Naive B cell (primary cell): ENCODE measurements around the gene HAVCR2. TPM values are rescaled to one million over a fixed set of nuclear protein-coding genes. Genes with fewer than 3 reads are reported as not detected.
"Not testable (repeated sequence)": the region's sequence is repeated elsewhere in the genome, so short reads cannot be mapped to it uniquely, and the experiment has no call there.

Experiments
- ATAC-seq, 2 donors: fragments of 150-1000 bp; cut with Tn5 transposase; 2 replicates each; pipeline ENCODE4 v1.10.0; 2021; ENCODE audit warnings: low read depth in 2 of 2, mild to moderate bottlenecking in 2 of 2, moderate library complexity in 2 of 2
- DNase-seq: peaks from one replicate; pipeline ENCODE4 v3.0.0; 2022
- H3K27ac Mint-ChIP-seq, 6 donors: one replicate each; pipeline ENCODE4 v1.8.0; 2020 to 2022; ENCODE audit warnings: mild to moderate bottlenecking in 6 of 6, mixed read lengths in 6 of 6, moderate library complexity in 5 of 6, inconsistent platforms in 2 of 6
- H3K27me3 Mint-ChIP-seq, 3 donors: one replicate each; pipeline ENCODE4 v1.8.0; 2021 to 2022; ENCODE audit warnings: mixed read lengths in 3 of 3, mild to moderate bottlenecking in 1 of 3
- H3K36me3 Mint-ChIP-seq, 2 donors: one replicate each; pipeline ENCODE4 v1.8.0; 2020 to 2022; ENCODE audit warnings: mixed read lengths in 2 of 2, inconsistent platforms in 1 of 2, mild to moderate bottlenecking in 1 of 2
- H3K4me1 Mint-ChIP-seq, 3 donors: one replicate each; pipeline ENCODE4 v1.8.0; 2020 to 2022; ENCODE audit warnings: mixed read lengths in 3 of 3, inconsistent platforms in 1 of 3, mild to moderate bottlenecking in 1 of 3, moderate library complexity in 1 of 3
- H3K4me3 Mint-ChIP-seq, 8 donors: one replicate each; pipeline ENCODE4 v1.8.0; 2020 to 2022; ENCODE audit warnings: mild to moderate bottlenecking in 8 of 8, mixed read lengths in 8 of 8, moderate library complexity in 8 of 8, inconsistent platforms in 2 of 8
- H3K9me3 Mint-ChIP-seq, 7 donors: one replicate each; pipeline ENCODE4 v1.8.0; 2020 to 2022; ENCODE audit warnings: mixed read lengths in 7 of 7, mild to moderate bottlenecking in 5 of 7, inconsistent platforms in 2 of 7, moderate library complexity in 1 of 7
- polyA plus RNA-seq, 6 donors: library from polyadenylated mRNA; unstranded; fragments of 300-500 nt; fragmentation: Illumina TruSeq; gene quantifications; one replicate each; pipeline ENCODE4 v1.2.3, GENCODE V29; 2021; ENCODE audit warnings: low read depth in 6 of 6

The HAVCR2 gene
- polyA plus RNA-seq, 6 donors from 2014 or later = 0.27 to 2.5 (median 0.53) TPM; not detected in 1

DNA sequence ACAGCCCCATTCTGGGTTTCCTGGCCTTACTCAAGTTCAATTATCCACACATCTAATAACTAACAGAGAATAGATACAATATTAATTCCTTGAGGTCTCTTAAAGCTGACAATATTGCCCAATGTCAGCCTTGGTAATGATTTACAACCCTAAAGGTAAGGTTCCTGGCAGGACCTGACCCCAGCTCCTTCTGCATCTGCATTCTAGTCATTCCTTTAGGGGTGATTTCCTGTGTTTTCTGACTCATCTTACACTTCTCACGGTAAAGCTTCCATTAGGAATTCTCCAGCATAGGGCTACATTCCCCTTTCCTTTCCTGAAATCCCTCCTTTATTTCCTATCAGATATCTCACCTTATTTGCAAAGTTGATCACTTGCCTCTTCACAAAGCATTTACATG lies 59.2 kb downstream of the HAVCR2 start:
- Mint-ChIP-seq H3K27me3 (peaks cover 0 to 17% (median 11%) of the 10 kb centered on the region in 3 donors), H3K27ac (peak overlapping the region in 1 of 6 donors; percentile 53), H3K9me3 (peaks cover 0 to 2% (median 0%) of the 10 kb centered on the region in 7 donors), H3K4me3 (peak overlapping the region in 1 of 8 donors; percentile 8), H3K36me3 (no peaks in the 10 kb centered on the region), H3K4me1 (peaks cover 7 to 8% (median 8%) of the 10 kb centered on the region in 3 donors)
- DNase-seq (no peak), ATAC-seq (no peak)

DNA sequence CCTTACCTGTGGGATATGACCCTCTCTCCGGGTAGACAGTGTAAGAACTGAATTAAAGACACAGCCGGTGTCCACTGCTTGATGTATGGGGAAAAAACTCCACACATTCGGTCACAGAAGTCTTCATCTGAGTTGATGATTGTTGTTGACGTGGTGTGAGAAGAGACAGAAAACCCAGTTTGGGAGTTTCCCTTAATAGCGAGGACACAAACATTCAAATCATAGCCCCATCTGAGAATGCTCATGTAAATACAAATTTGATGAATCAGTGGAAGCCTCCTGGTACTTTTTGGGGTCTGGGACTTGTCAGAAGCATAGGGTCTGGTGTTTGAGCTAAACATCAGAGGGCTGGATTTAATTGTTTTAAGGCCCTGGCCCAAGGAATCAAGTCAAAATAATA lies 60.9 kb downstream of the HAVCR2 start:
- no peak for DNase-seq
- H3K27ac Mint-ChIP-seq = no peak overlapping the region
- no peak overlapping the region for H3K4me3 Mint-ChIP-seq
- peaks cover 0 to 2% (median 0%) of the 10 kb centered on the region in 7 donors for H3K9me3 Mint-ChIP-seq
- peaks cover 7 to 8% (median 8%) of the 10 kb centered on the region in 3 donors for H3K4me1 Mint-ChIP-seq
- H3K27me3 Mint-ChIP-seq = peaks cover 3 to 17% (median 11%) of the 10 kb centered on the region in 3 donors
- no peak for ATAC-seq
- no peaks in the 10 kb centered on the region for H3K36me3 Mint-ChIP-seq

DNA sequence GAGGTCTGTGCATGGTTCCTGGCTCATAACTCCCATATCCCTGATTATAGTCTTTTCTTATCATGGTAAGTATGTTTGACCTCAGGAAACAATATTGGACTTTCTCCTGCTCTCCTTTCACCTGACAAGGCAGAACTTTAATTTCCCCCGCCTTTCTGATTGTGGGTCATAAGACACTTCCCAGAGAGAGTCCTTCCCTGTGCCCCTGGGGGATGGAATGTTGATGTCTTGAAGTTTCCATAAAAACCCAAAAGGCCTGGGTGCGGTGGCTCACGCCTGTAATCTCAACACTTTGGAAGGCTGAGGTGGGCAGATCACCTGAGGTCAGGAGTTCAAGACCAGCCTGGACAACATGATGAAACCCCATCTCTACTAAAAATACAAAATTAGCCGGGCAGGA lies 61.8 kb downstream of the HAVCR2 start:
- not testable (repeated sequence) for H3K36me3 Mint-ChIP-seq, H3K4me1 Mint-ChIP-seq, DNase-seq, H3K9me3 Mint-ChIP-seq, H3K27ac Mint-ChIP-seq, ATAC-seq, H3K4me3 Mint-ChIP-seq
- peaks cover 3 to 11% (median 6%) of the 10 kb centered on the region in 3 donors for H3K27me3 Mint-ChIP-seq

DNA sequence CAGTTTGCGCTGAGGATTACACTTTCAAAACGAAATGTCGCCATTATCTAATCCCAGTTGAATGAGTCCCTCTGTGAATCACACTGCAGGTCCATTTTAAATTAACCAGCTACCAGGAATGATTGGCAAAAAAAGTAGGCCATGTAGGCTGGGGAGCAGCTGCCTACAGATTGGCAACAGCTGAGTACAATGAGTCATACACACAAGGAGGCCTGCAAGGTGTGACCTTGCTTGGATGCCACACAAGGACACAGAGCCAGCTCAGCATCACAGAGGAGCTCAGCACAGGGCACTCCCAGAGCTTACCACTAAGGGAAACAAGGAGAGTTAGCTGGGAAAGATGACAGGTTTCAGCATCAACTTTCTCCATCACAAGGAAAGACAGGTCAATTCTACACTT lies 62.8 kb downstream of the HAVCR2 start:
- Mint-ChIP-seq H3K4me3 (peak overlapping the region in 1 of 8 donors; percentile 10), H3K4me1 (peaks cover 7 to 8% (median 8%) of the 10 kb centered on the region in 3 donors), H3K36me3 (no peaks in the 10 kb centered on the region), H3K27me3 (peaks cover 0 to 9% (median 3%) of the 10 kb centered on the region in 3 donors), H3K27ac (no peak overlapping the region), H3K9me3 (no peaks in the 10 kb centered on the region)
- DNase-seq (no peak), ATAC-seq (no peak)

DNA sequence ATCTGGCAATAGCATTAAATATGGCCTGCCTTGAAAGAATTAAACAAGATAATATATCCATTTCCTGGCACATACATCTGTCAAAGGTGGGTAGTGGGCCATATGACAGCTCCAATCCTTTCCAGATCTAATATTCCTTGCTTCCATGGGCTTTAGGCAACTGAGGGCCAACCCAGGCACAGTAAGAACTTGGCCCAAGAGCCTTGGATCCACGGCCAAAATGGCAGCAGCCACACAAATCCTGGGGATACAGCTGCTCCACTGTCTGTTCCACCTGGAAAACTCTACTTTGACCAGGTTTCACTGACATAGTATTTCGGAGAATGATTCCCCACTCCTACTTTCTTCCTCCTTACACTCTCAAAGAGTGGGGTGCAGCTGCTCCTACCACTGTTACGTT lies 63.2 kb downstream of the HAVCR2 start:
- H3K9me3 Mint-ChIP-seq = no peaks in the 10 kb centered on the region
- no peak overlapping the region for H3K4me3 Mint-ChIP-seq
- H3K4me1 Mint-ChIP-seq = peaks cover 7 to 8% (median 8%) of the 10 kb centered on the region in 3 donors
- ATAC-seq (no peak), DNase-seq (no peak)
- H3K27me3 Mint-ChIP-seq = peaks cover 0 to 9% (median 3%) of the 10 kb centered on the region in 3 donors
- no peaks in the 10 kb centered on the region for H3K36me3 Mint-ChIP-seq
- H3K27ac Mint-ChIP-seq = no peak overlapping the region

DNA sequence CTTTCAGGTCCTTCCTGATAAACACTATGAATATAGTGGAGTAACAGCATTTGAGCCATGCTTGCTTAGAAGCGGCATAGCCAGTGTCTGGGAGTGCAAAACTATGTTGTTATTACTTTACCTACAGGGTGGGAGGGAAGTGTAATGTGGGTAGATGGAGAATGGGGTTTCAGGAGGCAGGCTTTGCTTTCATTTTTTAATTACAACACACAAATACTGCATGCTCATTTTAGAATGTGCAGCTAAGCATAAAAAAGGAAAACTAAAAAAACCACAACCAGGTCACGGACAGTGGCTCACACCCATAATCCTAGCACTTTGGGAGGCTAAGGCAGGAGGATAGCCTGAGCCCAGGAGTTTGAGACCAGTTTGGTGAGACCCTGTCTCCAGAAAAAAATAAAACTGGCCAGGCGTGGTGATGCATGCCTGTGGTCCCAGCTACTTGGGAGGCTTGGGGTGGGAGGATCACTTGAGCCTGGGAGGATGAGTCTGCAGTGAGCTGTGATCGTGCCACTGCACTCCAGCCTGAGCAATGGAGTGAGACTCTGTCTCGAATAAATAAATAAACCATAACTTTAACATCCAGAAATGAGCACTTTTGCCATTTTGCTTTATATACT lies 70.2 kb downstream of the HAVCR2 start:
- ATAC-seq (no peak), DNase-seq (no peak)
- Mint-ChIP-seq H3K27me3 (peaks cover 0 to 8% (median 6%) of the 10 kb centered on the region in 3 donors), H3K27ac (peak overlapping the region in 1 of 6 donors; percentile 19), H3K4me3 (no peak overlapping the region), H3K4me1 (peaks cover 4 to 9% (median 7%) of the 10 kb centered on the region in 3 donors), H3K36me3 (no peaks in the 10 kb centered on the region), H3K9me3 (no peaks in the 10 kb centered on the region)

Other genes starting within 250 kb of the HAVCR2 start
- not detected for gene TIMD4, start 145.8 kb downstream of the HAVCR2 start, polyA plus RNA-seq
- gene HAVCR1, start 49.9 kb downstream of the HAVCR2 start, polyA plus RNA-seq = not detected
- gene MED7, start 33.8 kb upstream of the HAVCR2 start, polyA plus RNA-seq = 10 to 100 TPM; 15.9 to 22.3 (median 20.1) TPM
- gene GARIN3, start 57.2 kb upstream of the HAVCR2 start, polyA plus RNA-seq = not detected
- 1 to 10 TPM in 1 of 6 donors, under 1 TPM in 5; 0.35 to 1.4 (median 0.45) TPM for gene ITK, start 71.8 kb upstream of the HAVCR2 start, polyA plus RNA-seq
- 100 to 1,000 TPM; 306 to 461 (median 348) TPM for gene CYFIP2, start 157.1 kb upstream of the HAVCR2 start, polyA plus RNA-seq